ENCODE measurements around the gene BAIAP2L1.

DNA sequence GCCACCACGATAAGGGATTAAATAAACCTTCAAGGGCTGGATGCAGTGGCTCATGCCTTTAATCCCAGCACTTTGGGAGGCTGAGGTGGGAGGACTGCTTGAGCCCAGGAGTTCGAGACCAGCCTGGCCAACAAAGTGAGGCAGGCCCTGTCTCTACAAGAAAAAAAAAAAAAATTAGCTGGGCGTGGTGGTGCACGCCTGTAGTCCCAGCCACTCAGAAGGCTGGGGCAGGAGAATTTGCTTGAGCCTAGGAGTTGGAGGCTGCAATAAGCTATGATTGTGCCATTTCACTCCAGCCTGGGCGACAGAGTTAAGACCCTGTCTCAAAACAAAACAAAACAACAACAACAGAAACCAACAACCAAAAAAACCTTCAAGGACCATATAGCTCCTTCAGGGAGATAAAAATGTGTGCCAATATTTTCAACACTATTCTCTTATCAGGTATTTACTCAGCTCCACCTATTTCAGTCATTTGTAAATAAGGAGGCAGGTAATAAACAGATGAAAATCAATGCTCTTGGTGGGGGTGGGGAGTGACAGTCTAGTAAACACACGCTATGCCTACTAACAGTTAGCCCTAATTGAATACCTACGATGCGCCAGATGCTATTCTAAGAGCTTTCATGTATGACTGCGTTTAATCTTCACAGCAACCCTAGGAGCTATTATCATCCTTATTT lies 13.2 kb downstream of the BAIAP2L1 start:
- TF ChIP-seq, protein P1, sequence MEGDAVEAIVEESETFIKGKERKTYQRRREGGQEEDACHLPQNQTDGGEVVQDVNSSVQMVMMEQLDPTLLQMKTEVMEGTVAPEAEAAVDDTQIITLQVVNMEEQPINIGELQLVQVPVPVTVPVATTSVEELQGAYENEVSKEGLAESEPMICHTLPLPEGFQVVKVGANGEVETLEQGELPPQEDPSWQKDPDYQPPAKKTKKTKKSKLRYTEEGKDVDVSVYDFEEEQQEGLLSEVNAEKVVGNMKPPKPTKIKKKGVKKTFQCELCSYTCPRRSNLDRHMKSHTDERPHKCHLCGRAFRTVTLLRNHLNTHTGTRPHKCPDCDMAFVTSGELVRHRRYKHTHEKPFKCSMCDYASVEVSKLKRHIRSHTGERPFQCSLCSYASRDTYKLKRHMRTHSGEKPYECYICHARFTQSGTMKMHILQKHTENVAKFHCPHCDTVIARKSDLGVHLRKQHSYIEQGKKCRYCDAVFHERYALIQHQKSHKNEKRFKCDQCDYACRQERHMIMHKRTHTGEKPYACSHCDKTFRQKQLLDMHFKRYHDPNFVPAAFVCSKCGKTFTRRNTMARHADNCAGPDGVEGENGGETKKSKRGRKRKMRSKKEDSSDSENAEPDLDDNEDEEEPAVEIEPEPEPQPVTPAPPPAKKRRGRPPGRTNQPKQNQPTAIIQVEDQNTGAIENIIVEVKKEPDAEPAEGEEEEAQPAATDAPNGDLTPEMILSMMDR (IDR thresholded peaks at IDR 0.05; ENCODE audit: insufficient read depth, low read depth, low read length): no peak
- no peak for TF ChIP-seq EZH2 (IDR thresholded peaks at IDR 0.05; ENCODE audit: insufficient read depth, low read length)
